Mammary epithelial cell (primary cell): Measurements from ENCODE around the gene AFAP1.

Source experiments
- CTCF ChIP-seq, 2 donors: IDR thresholded peaks in 1 of 2; conservative IDR thresholded peaks in 1 of 2; 2 replicates each; pipeline ENCODE4 v1.5.1; 2011 to 2012; ENCODE audit warnings: inconsistent platforms in 2 of 2, low read length in 2 of 2, mild to moderate bottlenecking in 2 of 2, control low read depth in 1 of 2, low read depth in 1 of 2; ENCODE audit not compliant: insufficient read depth in 1 of 2; ENCODE audit errors: extremely low read depth in 1 of 2
- EZH2 ChIP-seq: IDR thresholded peaks from 2 replicates; pipeline ENCODE4 v1.6.1; 2012; ENCODE audit warnings: low read length, inconsistent platforms, borderline replicate concordance

- TF ChIP-seq CTCF (conservative IDR thresholded peaks at IDR 0.05 in 1 of 2, IDR thresholded peaks at IDR 0.05 in 1 of 2; ENCODE audit: extremely low read depth in 1 of 2, insufficient read depth in 1 of 2, low read depth in 1 of 2, low read length in 2 of 2) (no peak), EZH2 (no peak)
These were observed 180.4 kb downstream of the AFAP1 start for GRCh38 chr4:7759216-7759615.
